ENCODE measurements around the gene AP1B1. TPM values are rescaled to one million over a fixed set of nuclear protein-coding genes. Genes with fewer than 3 reads are reported as not detected.
"Not testable (repeated sequence)": the region's sequence is repeated elsewhere in the genome, so short reads cannot be mapped to it uniquely, and the experiment has no call there.

Gene AP1B1
- total RNA-seq, 2 experiments from 2014 or later: 61.2 to 63.7 TPM

DNA sequence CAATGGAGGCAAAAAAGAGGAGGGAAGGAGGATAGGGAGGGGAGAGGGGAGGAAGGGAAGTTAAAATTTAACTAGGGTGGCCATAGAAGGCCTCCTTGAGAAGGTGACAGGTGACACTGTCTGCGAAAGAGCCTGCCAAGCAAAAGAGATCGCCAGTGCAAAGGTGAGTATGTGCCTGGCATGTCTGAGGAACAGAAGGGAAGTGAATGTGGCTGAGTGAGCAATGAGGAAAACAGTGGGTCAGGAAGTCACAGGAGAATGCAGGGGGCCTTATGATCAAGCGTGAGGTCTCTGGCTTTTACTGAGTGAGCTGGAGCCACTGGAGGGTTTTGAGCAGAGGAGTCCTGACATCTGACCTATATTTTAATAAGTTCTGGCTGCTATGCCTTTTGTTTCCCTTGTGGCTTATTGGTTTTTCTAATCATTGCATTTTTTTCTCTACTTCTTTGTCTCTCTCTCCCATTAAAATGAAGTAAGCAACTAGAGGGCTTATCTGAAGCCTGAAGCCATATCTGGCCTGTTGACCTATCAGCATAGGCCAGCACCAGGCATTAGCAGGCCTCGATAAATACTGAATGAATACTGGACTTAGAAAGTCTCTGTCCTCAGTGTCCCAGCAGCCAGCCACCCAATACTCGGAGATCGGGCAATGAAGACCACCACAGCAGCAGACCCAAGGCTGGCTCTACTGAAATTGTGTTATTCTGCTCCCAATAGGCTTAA is 5.6 kb downstream of the AP1B1 start:
- Mint-ChIP-seq H3K4me3 (peak overlapping the region; percentile 5), H3K9me3 (no peaks in the 10 kb centered on the region), H3K27me3 (no peaks in the 10 kb centered on the region), H3K27ac (peak overlapping the region; percentile 39), H3K4me1 (peaks cover 45% of the 10 kb centered on the region), H3K36me3 (peaks cover 10% of the 10 kb centered on the region)
- POLR2A ChIA-PET: no interaction called here
- ATAC-seq (ENCODE audit: low read depth) (no peak), DNase-seq (no peak)

DNA sequence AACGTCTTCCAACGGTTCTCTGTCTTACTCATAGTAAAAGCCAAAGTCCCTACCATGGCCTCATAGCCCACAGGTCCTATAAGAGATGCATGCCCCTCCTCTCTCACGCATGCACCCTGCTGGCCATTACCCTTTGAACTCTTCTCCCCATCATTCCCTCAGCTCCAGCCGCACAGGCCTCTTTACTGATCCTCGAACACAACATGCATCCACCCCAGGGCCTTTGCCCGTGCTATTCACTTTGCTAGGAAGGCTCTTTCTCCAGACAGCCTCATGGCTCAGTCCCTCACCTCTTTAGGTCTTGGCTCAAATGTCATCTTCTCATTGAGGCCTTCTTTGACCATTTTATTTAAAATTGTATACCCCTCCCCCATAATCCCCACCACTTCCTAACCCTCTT is 7.5 kb downstream of the AP1B1 start:
- no peak overlapping the region for H3K4me3 Mint-ChIP-seq
- POLR2A ChIA-PET: interaction anchor here (0.7 kb wide), 1 partner anchor 10 kb away, joined by 3 read pairs; no protein-coding TSS in a partner anchor
- H3K36me3 Mint-ChIP-seq: peaks cover 17% of the 10 kb centered on the region
- H3K27ac Mint-ChIP-seq: no peak overlapping the region
- no peaks in the 10 kb centered on the region for H3K27me3 Mint-ChIP-seq
- no peaks in the 10 kb centered on the region for H3K9me3 Mint-ChIP-seq
- no peak for ATAC-seq (ENCODE audit: low read depth)
- DNase-seq: no peak
- H3K4me1 Mint-ChIP-seq: peaks cover 38% of the 10 kb centered on the region

DNA sequence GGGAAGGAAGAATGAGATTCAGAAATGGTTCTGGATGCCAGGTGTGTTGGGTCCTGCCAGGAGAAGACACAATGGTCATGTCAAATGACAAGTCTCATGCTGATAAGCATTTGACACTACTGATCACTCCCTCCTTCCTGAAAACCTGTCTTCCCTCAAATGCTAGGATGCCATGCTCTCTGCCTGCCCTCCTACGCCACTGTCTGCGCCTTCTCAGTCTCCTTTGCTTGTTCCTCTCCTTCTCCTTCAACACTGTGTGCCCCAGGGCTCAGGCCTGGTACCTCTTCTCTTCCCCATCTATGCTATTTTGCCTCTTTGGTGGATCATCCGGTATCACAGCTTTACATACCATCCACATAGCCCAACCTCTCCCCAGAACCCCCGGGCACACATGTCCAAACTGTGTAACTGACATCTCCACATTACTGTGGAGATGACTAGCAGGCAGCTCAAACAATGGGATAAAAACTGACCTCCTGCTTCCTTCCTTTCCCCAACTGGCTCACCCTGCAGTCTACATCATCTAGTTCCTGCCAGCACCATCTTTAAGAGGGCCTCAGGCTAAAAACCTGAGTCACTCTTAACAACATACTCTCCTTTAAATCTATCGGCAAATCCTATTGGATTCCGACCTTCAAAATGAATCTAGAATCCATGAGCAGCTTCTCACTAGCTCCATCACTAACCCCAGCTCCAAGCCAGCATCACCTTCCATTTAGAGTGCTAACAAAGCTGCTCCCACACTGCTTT is 8.2 kb downstream of the AP1B1 start:
- ATAC-seq (ENCODE audit: low read depth) (no peak), DNase-seq (no peak)
- Mint-ChIP-seq H3K4me3 (no peak overlapping the region), H3K36me3 (peaks cover 18% of the 10 kb centered on the region), H3K27me3 (no peaks in the 10 kb centered on the region), H3K9me3 (no peaks in the 10 kb centered on the region), H3K27ac (no peak overlapping the region), H3K4me1 (peaks cover 40% of the 10 kb centered on the region)
- POLR2A ChIA-PET: no interaction called here

DNA sequence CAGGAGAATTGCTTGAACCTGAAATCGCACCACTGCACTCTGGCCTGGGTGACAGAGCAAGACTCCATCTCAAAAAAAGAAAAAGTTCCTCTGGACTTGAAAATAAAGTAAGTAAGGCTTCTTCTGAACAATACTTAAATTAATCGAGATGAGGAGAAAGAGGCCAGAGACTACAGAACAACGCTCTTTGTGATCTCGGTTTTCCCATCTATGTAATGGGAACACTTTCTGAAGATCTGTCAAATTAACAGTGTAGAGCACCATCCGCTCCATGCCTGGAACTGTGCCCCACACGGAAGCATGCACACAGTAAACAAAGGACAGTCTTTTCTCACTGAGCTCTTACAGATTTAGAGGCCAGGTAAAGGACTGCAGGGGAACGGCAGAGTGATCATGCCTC is 9.1 kb downstream of the AP1B1 start:
- Mint-ChIP-seq H3K27ac (no peak overlapping the region), H3K9me3 (no peaks in the 10 kb centered on the region), H3K4me3 (no peak overlapping the region), H3K4me1 (peaks cover 39% of the 10 kb centered on the region), H3K27me3 (no peaks in the 10 kb centered on the region), H3K36me3 (peaks cover 17% of the 10 kb centered on the region)
- ATAC-seq (ENCODE audit: low read depth) (no peak), DNase-seq (no peak)
- POLR2A ChIA-PET: no interaction called here

DNA sequence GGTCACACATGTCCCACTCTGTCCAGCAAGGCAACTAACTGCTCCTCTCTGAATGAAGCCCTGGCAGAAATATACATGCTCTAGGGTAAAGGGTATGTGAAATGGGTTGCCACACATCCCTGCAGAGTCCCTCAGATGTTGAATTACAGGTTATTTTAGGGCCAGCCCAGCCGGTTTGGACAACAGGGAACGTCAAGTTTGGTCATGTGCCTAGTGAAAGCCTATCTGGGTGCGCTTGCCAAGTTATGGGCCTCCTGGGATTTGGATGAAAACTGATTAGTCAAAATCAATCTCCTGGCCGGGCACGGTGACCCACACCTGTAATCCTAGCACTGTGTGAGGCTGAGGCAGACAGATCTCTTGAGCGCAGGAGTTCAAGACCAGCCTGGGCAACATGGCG is 10.4 kb downstream of the AP1B1 start:
- DNase-seq (no peak), ATAC-seq (ENCODE audit: low read depth) (no peak)
- POLR2A ChIA-PET: no interaction called here
- no peaks in the 10 kb centered on the region for H3K27me3 Mint-ChIP-seq
- no peaks in the 10 kb centered on the region for H3K9me3 Mint-ChIP-seq
- H3K4me3 Mint-ChIP-seq: no peak overlapping the region
- peaks cover 17% of the 10 kb centered on the region for H3K36me3 Mint-ChIP-seq
- H3K27ac Mint-ChIP-seq: no peak overlapping the region
- peaks cover 33% of the 10 kb centered on the region for H3K4me1 Mint-ChIP-seq

DNA sequence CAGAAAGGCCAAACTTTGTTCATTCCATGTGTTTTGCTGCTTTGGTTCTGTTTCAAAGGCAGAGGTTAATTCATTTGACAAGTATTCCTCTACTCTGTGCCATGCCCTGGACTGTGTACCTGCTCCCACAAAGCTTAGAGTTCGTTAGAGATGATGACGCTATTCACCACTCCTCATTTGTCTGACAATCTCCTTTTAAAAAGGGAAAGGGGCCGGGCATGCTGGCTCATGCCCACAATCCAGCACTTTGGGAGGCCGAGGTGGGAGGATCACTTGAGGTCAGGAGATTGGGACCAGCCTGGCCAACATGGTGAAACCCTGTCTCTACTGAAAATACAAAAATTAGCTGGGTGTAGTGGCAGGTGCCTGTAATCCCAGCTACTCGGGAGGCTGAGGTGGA is 11.7 kb downstream of the AP1B1 start:
- H3K27ac Mint-ChIP-seq; POLR2A ChIA-PET; ATAC-seq (ENCODE audit: low read depth); H3K27me3 Mint-ChIP-seq; H3K4me3 Mint-ChIP-seq; H3K9me3 Mint-ChIP-seq; DNase-seq: not testable (repeated sequence)
- peaks cover 19% of the 10 kb centered on the region for H3K36me3 Mint-ChIP-seq
- peaks cover 29% of the 10 kb centered on the region for H3K4me1 Mint-ChIP-seq

DNA sequence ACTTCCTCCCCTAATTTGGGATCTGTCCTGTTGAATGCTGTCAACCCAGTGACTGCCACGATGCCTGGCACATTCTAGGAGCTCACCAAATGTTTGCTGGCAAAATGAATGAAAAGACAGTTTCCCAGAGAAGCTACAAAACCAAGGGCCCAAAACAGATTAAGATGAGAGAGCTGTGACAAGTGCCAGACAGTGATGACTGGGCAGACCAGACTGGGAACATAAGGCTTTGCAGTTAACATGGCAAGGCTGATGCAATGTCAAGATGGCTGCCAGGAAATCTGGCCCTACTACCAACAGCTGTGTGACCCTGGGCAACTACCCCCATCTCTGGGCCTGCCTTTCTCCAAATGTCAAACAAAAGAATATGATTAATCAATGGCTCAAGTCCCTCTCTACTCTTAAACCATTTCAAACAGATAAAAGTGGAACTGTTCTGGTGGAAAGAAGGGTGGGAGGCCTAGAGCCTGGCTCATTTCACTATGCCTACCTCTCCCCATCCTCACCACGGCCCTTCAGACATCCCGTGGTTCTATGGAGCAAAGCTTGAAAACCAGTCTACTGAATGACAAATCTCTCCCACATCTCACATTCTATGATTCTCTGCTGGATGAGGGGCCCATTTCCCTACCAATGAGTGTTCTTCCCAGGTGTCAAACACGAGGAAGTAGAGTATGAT is 12.8 kb downstream of the AP1B1 start:
- POLR2A ChIA-PET: interaction anchor here (0.7 kb wide), 1 partner anchor 83 kb away, joined by 6 read pairs; no protein-coding TSS in a partner anchor
- ATAC-seq (ENCODE audit: low read depth) (no peak), DNase-seq (no peak)
- H3K4me1 Mint-ChIP-seq: peaks cover 24% of the 10 kb centered on the region
- peak overlapping the region; percentile 71 for H3K27ac Mint-ChIP-seq
- peaks cover 19% of the 10 kb centered on the region for H3K36me3 Mint-ChIP-seq
- H3K27me3 Mint-ChIP-seq: no peaks in the 10 kb centered on the region
- no peaks in the 10 kb centered on the region for H3K9me3 Mint-ChIP-seq
- H3K4me3 Mint-ChIP-seq: no peak overlapping the region

DNA sequence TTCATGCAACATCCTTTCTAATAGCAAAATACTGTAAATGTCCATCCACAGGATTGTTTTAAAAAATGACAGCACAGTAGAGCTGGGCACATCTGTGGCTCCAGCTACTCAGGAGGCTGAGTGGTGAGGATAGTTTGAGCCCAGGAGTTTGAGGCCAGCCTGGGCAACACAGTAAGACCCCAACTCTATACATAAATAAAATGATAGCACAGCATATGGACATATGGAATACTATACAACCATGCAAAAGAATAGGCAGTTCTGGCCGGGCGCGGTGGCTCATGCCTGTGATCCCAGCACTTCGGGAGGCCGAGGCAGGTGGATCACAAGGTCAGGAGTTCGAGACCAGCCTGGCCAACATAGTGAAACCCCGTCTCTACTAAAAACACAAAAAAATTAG is 13.6 kb downstream of the AP1B1 start:
- Mint-ChIP-seq H3K36me3 (peaks cover 20% of the 10 kb centered on the region), H3K4me1 (peaks cover 21% of the 10 kb centered on the region)
- DNase-seq; H3K9me3 Mint-ChIP-seq; H3K27ac Mint-ChIP-seq; H3K4me3 Mint-ChIP-seq; H3K27me3 Mint-ChIP-seq; POLR2A ChIA-PET; ATAC-seq (ENCODE audit: low read depth): not testable (repeated sequence)

DNA sequence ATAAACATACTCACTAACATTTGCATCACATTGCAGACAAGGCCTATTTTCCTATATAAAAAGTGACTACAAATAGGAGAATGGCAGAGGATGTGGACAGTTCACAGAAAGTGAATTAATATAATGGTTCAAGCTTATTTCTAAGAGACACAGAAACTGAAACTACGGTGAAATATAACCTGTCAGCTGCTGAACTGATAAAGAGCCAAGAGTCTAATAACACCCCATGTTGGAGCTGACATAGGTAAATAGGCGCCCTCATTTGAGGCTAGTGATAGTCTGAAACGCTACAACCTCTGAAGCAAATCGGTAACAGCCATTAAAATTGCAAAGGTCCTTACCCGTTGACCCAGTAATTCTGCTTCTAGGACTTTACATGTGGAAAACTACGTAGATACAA is 14.0 kb downstream of the AP1B1 start:
- H3K36me3 Mint-ChIP-seq: peaks cover 20% of the 10 kb centered on the region
- H3K27me3 Mint-ChIP-seq: no peaks in the 10 kb centered on the region
- DNase-seq: no peak
- POLR2A ChIA-PET: no interaction called here
- no peak overlapping the region for H3K4me3 Mint-ChIP-seq
- no peaks in the 10 kb centered on the region for H3K9me3 Mint-ChIP-seq
- H3K4me1 Mint-ChIP-seq: peaks cover 19% of the 10 kb centered on the region
- no peak overlapping the region for H3K27ac Mint-ChIP-seq
- ATAC-seq (ENCODE audit: low read depth): no peak

DNA sequence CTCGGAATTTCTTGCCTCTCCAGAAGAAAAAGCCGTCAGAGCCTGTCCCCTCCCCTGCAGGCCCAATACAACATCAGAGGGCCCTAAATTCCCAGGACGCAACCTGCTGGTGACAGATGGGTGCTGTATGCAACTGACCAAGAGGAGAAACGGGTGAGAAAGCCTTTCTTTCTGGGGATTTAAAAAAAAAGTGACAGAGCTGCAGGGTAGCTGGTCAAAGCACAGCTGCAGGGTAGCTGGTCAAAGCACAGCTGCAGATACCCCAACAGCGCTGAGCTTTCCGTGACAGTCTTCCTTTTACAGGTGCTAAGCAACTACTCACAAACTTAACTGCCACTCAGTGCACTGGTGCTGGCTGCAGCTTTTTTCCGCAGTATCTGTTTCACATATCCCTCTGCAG is 17.8 kb downstream of the AP1B1 start:
- POLR2A ChIA-PET: interaction anchor here (0.8 kb wide), 1 partner anchor 11 kb away, joined by 3 read pairs; no protein-coding TSS in a partner anchor
- H3K9me3 Mint-ChIP-seq: no peaks in the 10 kb centered on the region

DNA sequence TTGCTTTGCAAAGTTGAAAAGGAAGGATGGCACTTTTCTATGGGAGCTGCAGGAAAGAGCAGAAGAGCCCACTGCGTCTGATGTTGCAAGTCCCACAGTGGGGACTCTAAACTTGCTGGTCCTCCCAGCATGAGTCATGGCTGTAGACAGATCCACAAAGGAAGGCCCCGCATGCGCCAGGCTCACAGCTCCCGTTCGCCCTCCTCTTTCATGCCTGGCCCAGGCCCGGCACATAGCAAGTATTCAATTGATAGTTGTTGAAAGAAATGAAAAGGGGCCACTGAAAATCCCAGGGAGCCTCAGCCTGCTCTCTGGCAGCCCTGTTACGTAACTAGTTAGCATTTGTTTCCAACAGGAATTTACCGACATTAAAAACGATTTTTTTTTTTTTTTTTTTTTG is 18.9 kb downstream of the AP1B1 start:
- POLR2A ChIA-PET: no interaction called here
- Mint-ChIP-seq H3K4me3 (no peak overlapping the region), H3K4me1 (peaks cover 9% of the 10 kb centered on the region), H3K27me3 (no peaks in the 10 kb centered on the region), H3K9me3 (no peaks in the 10 kb centered on the region), H3K36me3 (peaks cover 9% of the 10 kb centered on the region), H3K27ac (no peak overlapping the region)
- DNase-seq (no peak), ATAC-seq (ENCODE audit: low read depth) (no peak)

More for the DNA sequence above, 17.8 kb downstream of the AP1B1 start:
- no peak overlapping the region for H3K27ac Mint-ChIP-seq
- H3K4me1 Mint-ChIP-seq: peaks cover 12% of the 10 kb centered on the region
- ATAC-seq (ENCODE audit: low read depth) (no peak), DNase-seq (no peak)
- H3K27me3 Mint-ChIP-seq: no peaks in the 10 kb centered on the region
- no peak overlapping the region for H3K4me3 Mint-ChIP-seq
- H3K36me3 Mint-ChIP-seq: peaks cover 14% of the 10 kb centered on the region

DNA sequence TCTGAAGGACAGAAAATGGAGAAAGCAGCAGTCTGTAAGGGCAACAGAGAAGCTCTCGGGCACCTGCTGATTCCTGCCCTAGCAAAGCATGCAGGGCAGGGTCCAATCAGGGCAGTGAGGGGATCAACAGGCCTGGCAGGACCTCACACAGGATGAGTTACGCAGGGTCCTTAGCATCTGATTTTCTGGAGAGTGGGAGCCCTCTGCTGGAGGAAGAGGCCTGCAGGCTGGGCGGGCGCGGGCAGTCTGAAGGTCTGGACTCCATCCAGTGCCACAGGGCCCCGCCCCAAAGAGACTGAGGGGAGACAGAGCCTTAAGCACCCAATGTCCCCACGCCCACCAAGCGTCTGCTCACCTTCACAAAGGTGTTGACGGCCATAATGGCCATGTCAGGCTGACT is 28.9 kb downstream of the AP1B1 start:
- H3K4me3 Mint-ChIP-seq: no peak overlapping the region
- no peaks in the 10 kb centered on the region for H3K9me3 Mint-ChIP-seq
- peaks cover 2% of the 10 kb centered on the region for H3K4me1 Mint-ChIP-seq
- peaks cover 14% of the 10 kb centered on the region for H3K36me3 Mint-ChIP-seq
- DNase-seq: no peak
- H3K27ac Mint-ChIP-seq: no peak overlapping the region
- no peaks in the 10 kb centered on the region for H3K27me3 Mint-ChIP-seq
- no peak for ATAC-seq (ENCODE audit: low read depth)
- POLR2A ChIA-PET: no interaction called here

DNA sequence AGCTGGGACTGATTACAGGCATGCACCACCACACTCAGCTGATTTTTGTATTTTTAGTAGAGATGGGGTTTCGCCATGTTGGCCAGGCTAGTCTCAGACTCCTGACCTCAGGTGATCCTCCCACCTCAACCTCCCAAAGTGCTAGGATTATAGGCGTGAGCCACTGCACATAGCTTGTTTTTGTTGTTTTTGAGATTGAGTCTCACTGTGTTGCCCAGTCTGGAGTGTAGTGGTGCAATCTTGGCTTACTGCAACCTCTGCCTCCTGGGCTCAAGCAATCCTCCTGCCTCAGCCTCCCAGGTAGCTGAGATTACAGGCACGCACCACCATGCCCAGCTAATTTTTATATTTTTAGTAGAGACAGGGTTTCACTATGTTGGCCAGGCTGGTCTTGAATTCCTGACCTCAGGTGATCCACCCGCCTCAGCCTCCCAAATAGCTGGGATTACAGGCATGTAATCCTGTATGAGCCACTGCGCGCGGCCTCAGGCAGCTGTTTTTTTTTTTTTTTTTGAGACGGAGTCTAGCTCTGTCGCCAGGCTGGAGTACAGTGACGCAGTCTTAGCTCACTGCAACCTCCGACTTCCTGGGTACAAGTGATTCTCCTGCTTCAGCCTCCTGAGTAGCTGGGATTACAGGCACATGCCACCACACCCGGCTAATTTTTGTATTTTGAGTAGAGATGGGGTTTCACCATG is 31.0 kb downstream of the AP1B1 start:
- H3K9me3 Mint-ChIP-seq; DNase-seq; POLR2A ChIA-PET; H3K4me3 Mint-ChIP-seq; H3K4me1 Mint-ChIP-seq; H3K27ac Mint-ChIP-seq; ATAC-seq (ENCODE audit: low read depth); H3K27me3 Mint-ChIP-seq: not testable (repeated sequence)
- peaks cover 19% of the 10 kb centered on the region for H3K36me3 Mint-ChIP-seq
